Measurements from ENCODE around the gene FBLN5. TPM values are rescaled to one million over a fixed set of nuclear protein-coding genes. Genes with fewer than 3 reads are reported as not detected.

Gene FBLN5
- total and polyA plus RNA-seq, 9 of the 15 experiments (the other 6 are each of a cell fraction or from before 2014, with no cell fraction given): 0.11 to 0.22 TPM; not detected in 7

GRCh38 chr14:91904956-91905645, 42.4 kb downstream of the FBLN5 start (continued):
- TF ChIP-seq BRF2 (IDR thresholded peaks at IDR 0.05; ENCODE audit: borderline replicate concordance, insufficient read depth, insufficient read length): no peak
- TF ChIP-seq TRIM25 (IDR thresholded peaks at IDR 0.05; ENCODE audit: borderline replicate concordance): no peak

- H3K4me1 ChIP-seq (replicated peaks in 1 of 2; ENCODE audit: control insufficient read depth in 2 of 2, insufficient read depth in 2 of 2, low read length in 2 of 2): no peaks in the 10 kb centered on the region
- in situ Hi-C loops (cut with MboI): no loop called here
- no TSS peak for BruUV-seq (replicated peaks)
- no peak overlapping the region for H2AFZ ChIP-seq (ENCODE audit: low read depth, low read length)
- no peak overlapping the region for H3K27ac ChIP-seq (ENCODE audit: extremely low read depth, low read depth, low read length)
- no peak overlapping the region for H3K9ac ChIP-seq (ENCODE audit: insufficient read depth in 1 of 2, low read depth in 2 of 2, low read length in 2 of 2)
- WGBS (ENCODE audit: insufficient coverage, low coverage, missing lambda C conversion rate): 0% methylated on average over 7 of the region's 8 CpGs
- no peaks in the 10 kb centered on the region for H3K9me1 ChIP-seq (ENCODE audit: control insufficient read depth, insufficient read depth, low read length)
- DNase-seq (ENCODE audit: extremely low read depth in 1 of 4, low spot score in 3 of 4): no peak
- FAIRE-seq: no peak
- no peak overlapping the region for H3K4me2 ChIP-seq (ENCODE audit: insufficient read depth, low read length)
- no peaks in the 10 kb centered on the region for H3K79me2 ChIP-seq (ENCODE audit: control insufficient read depth, insufficient read depth, low read length)
- peaks cover 0 to 11% of the 10 kb centered on the region in 2 experiments; a peak in 1 of 5 replicates for H3K27me3 ChIP-seq (ENCODE audit: control insufficient read depth in 2 of 2, insufficient read depth in 2 of 2, low read length in 2 of 2)
- intact Hi-C loops (cut with micrococcal nuclease): no loop called here
- ChIA-PET CTCF (ENCODE audit: low intra/inter-chr PET ratio) (no interaction called here), POLR2A (interaction anchor here (0.6 kb wide), 1 partner anchor 48 kb away, joined by 3 read pairs; no protein-coding TSS in a partner anchor)
- ATAC-seq: no peak
- H3K4me3 ChIP-seq: no peak overlapping the region
- H4K20me1 ChIP-seq (replicated peaks; ENCODE audit: control insufficient read depth, insufficient read depth, low read length): no peaks in the 10 kb centered on the region
- H3K9me3 ChIP-seq (replicated peaks; ENCODE audit: control insufficient read depth, insufficient read depth, low read depth, low read length): no peaks in the 10 kb centered on the region
- no peaks in the 10 kb centered on the region for H3K36me3 ChIP-seq (ENCODE audit: control insufficient read depth, insufficient read depth, low read length)
- TF ChIP-seq SMARCB1 (IDR thresholded peaks at IDR 0.05; ENCODE audit: insufficient read length, low read depth): no peak
- TF ChIP-seq JUN (IDR thresholded peaks at IDR 0.05; ENCODE audit: borderline replicate concordance, low read depth, low read length): no peak
- TF ChIP-seq JUN (CRISPR knock-in tag; IDR thresholded peaks at IDR 0.05; ENCODE audit: borderline replicate concordance): no peak
- TF ChIP-seq ZBTB26 (CRISPR knock-in tag; IDR thresholded peaks at IDR 0.05): no peak
- TF ChIP-seq HINFP (tag; conservative IDR thresholded peaks at IDR 0.05; ENCODE audit: low read depth): no peak
- TF ChIP-seq BHLHE40 (IDR thresholded peaks at IDR 0.05; ENCODE audit: low read length): no peak
- no peak for TF ChIP-seq RFX1 (IDR thresholded peaks at IDR 0.05)
- TF ChIP-seq PKNOX1 (IDR thresholded peaks at IDR 0.05): no peak
- no peak for TF ChIP-seq ZFX (CRISPR knock-in tag; IDR thresholded peaks at IDR 0.05)
- no peak for TF ChIP-seq RBM34 (IDR thresholded peaks at IDR 0.05; ENCODE audit: borderline replicate concordance, insufficient read depth, low read length)
These were observed 43.0 kb downstream of the FBLN5 start for GRCh38 chr14:91904483-91904882.

All from K562 (cell line).